ENCODE measurements around the gene HOXB9.

The HOXB9 gene

GRCh38 chr17:48626245-48627117, at the start of gene HOXB9:
Gene HOXB9 (minus strand): TSS chr17:48626358. CDS start chr17:48626269, 89 bp downstream.
- DNase-seq (ENCODE audit: low spot score), result no peak

DNA sequence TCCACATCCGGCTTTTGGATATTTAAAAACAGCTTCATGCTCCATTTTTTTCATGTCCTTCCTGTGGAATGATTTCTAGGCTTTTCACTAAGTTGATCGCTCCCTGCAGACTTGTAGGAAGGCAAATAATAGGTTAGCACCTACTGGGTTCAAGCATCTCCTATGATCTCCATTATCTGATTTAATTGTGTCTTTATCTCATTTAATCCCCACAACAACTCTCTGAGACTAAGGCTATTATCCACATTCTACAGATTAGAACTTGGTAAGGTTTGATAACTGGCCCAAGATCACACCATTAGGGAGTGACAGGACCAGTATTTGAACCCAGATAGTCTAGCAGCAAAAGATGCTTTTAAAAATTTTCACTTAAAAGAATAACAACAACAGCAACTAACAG, 46.2 kb upstream of the HOXB9 start:
- no peak for DNase-seq (ENCODE audit: low spot score)

DNA sequence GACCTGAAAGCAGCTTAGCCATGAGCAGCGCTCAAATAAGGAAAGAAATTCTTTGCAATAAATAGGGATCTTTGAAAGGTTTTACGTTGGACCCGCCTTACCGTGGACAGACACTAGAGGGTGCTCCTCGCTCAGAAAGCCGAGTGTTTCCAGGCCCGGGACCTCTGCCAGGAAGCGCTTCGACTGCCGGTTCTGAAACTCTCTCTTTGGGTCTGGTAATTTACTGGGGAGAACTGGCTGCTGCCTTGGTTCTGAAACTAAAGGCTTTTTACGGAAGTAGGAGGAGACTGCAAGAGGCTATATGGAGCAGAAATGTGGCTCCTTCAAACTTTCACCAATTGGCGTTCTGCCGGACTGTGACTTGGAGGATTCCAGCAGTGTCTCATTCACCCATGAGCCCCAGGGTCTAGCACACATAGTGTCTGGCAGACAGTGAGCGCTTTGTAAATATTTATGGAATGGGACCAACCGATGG, 45.6 kb upstream of the HOXB9 start:
- peak; percentile 57 for DNase-seq (ENCODE audit: low spot score)

DNA sequence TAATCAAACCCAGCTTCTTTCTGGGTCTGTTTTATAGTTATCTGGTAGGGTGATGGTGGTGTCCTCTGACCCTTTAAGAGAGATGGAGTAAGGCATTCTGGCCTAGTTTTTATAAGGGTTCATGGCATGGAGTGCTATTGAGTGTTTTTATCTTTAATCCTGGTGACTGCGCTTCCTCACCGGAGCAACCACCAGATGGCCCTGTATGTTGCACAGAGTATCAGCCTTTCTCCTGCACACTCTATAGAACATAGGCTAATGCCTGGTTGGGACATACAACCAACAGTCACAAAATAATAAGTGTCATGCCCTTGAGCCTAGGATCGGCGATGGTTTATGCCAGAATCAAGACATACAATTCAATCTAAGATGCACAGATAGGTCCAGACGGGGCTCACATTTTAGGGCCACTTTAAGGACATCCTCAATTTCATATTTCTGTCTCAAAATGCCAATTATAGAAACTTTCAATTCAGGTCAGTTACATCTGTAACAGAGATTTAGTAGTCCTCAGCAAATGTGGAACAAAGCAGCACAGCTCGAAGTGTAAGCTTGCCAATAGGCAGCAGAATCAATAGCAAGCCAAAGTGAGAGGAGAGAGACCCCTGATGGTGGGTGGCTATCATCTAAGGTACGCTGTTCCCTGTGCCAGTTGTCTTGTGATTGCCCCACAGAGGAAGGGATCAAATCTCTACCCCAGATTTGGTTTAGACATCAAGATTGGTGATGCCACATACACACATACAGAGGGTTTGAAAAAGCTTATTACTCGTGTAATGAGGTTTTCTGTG, 37.2 kb upstream of the HOXB9 start:
- DNase-seq (ENCODE audit: low spot score), result no peak

- DNase-seq (ENCODE audit: low spot score), result no peak
Observed at GRCh38 chr17:48655913-48656312, 29.8 kb upstream of the HOXB9 start.

DNA sequence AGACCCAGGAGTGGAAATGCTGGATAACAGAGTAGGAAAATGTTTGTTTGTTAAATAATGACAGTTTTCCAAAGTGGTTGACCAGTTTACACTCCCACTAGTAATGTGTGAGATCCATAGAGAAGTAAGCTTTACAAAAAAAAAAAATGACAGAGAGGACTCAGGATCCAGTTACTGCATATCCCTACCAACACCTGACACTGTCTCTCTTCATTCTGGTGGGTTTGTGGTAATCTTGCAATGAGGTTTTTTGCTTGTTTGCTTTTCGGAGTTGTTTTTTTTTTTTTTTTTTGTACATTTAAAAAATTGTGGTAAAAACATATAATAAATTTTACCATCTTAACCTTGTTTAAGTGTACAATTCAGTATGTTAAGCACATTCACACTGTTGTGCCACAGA, 23.6 kb upstream of the HOXB9 start:
- no peak for DNase-seq (ENCODE audit: low spot score)

GRCh38 chr17:48647963-48648245, 21.7 kb upstream of the HOXB9 start:
- DNase-seq (ENCODE audit: low spot score), result no peak

DNA sequence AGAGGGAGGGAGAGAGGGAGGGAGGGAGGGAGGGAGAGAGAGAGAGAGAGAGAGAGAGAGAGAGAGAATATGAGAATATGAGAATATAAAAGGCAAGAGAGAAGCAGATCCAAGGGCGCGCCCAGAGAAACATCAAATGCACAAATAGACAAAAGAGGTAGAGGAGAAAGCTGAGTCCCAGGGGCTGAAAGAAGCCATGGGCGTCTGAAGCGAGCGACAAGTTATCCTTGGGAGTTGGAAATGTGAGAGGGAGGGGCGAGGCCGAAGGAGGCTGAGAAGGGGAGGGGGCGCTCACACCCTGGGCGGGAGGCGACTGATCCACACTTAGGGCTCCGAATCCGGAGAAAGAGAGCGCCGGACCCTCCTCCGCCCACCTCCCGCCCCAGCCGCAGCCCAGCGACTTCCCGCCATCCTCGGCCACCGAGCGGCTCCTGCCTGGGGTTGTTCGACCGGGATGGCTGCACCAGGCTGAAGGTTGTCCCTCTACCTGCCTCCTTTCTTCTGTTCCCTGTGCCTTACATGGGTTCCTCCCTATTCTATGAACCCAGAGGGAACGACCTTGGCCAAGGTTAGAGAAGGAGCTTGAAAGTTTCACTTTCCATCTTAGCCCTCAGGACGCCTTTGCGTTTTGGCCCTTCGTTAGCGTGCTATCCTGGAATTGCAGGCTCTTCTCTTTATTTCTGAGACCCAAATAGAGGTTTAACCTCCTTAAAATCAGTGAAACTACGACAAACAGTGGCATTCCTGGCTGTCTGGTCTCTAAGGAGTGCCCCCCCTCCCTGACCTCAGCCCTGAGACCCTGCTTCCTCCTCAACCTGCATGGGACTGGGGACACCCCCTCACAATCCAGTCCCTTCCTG, 21.2 kb upstream of the HOXB9 start:
- no peak for DNase-seq (ENCODE audit: low spot score)

DNA sequence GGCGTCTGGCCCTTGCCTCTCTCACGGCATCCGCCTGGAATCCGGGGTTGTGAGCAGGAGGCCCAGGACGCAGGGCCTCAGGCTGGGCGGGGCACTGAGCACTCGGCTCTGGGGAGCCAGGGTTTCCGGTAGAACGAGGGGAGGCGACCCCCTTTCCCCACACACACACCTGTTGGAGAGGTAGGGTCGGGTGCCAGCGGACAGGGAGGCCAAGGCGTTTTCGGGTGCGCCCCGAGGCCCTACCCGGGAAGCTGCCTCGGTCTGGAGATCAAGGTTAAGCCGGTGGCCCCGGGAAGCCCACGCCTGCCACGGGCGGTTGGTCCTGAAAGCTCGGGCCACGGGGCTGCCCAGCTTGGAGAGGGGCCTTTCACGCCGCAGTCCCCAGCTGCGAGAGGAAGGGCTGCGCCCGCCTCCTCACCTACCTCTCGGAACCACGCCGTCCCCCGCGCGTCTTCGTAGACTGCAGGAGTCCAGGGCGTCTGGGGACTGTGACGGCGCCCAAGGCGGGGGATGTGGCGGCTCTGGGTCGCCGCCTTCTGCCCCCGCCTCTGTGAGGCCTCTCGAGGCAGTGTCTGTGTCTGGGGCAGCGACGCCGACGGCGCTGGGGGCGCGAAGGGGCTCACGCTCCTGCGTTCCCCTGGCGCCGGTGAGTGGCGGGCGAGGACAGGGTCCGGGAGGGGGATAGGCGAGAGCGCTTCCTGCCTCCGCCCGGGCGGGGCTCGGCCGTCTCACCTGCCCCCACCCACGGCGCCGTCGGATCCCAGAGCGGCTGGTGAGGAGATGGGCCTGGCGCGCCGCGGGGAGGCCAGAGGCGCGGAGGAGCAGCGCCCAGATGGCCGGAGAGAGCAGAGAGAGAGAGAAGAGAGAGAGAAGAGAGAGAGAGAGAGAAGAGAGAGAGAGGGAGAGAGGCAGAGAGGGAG, 20.3 kb upstream of the HOXB9 start:
- no peak for DNase-seq (ENCODE audit: low spot score)

GRCh38 chr17:48645639-48646182, 19.6 kb upstream of the HOXB9 start:
- no peak for DNase-seq (ENCODE audit: low spot score)

- DNase-seq (ENCODE audit: low spot score), result no peak
Observed at GRCh38 chr17:48644910-48645557, 18.9 kb upstream of the HOXB9 start.

- DNase-seq (ENCODE audit: low spot score), result no peak
Observed at GRCh38 chr17:48644159-48644558, 18.0 kb upstream of the HOXB9 start.

DNA sequence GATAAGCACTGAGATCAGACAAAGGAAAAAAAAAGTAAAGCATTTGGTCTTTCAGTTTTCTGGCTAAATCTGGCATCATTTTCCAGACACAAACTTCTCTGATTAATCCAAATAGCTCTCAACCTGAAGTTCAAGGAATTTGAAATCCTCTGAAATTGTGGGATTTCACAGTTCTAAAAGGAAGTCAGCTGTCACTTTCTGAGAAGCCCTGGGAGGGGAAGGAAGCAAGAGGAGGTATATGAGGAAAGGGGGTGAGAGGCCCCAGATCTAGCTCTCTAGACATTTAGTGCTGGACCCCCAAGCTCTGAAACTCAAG, 17.5 kb upstream of the HOXB9 start:
- no peak for DNase-seq (ENCODE audit: low spot score)

- no peak for DNase-seq (ENCODE audit: low spot score)
Observed at GRCh38 chr17:48642843-48643696, 16.9 kb upstream of the HOXB9 start.

- no peak for DNase-seq (ENCODE audit: low spot score)
Observed at GRCh38 chr17:48642059-48642842, 16.1 kb upstream of the HOXB9 start.

DNA sequence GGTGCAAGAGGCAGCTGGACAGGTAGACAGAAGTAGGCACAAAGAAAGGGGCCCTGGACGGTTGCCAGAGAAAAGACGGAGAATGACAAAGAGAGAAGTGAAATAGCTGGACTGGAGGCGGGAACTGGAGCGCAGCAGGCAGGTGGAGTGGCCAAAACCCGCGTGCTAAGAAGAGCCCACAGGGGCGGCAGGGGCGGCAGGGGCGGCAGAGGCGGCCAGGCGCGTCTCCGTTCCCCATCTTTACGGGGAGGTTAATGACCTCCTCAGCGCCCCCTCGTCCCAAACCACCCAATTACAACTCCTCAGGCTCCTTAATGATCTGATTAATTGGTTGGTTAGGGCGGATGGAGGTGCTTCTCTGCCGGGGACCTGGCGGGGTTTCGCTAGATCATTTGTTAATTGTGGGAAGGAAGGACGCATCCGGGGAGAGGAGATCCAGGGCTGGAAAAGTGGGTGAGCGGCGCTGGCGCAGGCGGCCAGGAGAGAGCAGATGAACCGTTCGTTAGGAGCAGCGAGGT, 15.4 kb upstream of the HOXB9 start:
- DNase-seq (ENCODE audit: low spot score), result no peak

- DNase-seq (ENCODE audit: low spot score), result no peak
Observed at GRCh38 chr17:48640858-48641180, 14.7 kb upstream of the HOXB9 start.

DNA sequence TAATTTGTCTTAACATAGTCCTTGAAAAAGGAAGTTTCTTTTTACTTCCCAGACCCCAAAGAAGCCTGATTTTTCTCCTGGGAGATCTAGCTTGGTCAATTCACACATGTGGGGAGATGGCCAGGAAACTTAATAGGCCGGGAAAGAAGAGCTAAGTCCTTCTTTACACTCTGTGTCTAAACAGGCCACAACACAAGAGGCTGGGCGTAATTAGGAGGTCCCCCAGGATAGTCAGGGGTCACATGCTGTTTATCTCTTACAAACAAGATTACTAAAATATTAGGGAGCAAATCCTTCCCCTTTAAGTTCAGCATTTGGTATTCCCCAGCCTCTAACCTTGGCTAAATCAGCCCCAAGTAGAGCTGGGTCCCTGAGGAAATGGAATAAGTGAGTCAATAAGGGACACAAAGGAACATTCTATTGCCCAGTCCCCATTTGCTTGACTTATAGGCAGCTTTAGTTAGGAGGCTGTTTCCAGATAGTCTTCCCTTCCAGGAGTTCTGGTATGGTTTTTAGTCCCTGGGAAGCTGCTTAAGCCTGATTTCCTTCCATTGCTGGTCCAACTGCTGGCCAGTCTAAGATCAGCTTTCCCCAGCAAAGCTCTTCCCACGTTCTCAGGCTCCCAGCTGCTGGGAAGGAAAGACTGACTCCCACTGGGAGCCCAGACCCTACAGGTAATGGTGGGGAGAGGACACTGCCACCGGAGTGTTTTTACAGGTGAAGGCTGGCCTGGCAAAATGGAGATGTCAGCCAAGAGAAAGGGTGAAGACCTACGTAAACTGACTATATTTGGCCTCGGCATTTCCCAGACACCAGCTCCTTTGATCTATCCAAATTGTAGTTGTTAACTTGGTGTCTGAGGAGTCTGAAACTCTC, 14.1 kb upstream of the HOXB9 start:
- no peak for DNase-seq (ENCODE audit: low spot score)

Measured in hematopoietic multipotent progenitor cell treated with erythropoietin and hydrocortisone succinate and interleukin-3 and kit ligand, for 17 days (in vitro differentiated cells).